Activated naive CD4-positive, alpha-beta T cell treated with Interleukin-2 at 50 U/mL for 16 hours (primary cell): Measurements from ENCODE around the gene SLC4A5.
"Not testable (repeated sequence)": the region's sequence is repeated elsewhere in the genome, so short reads cannot be mapped to it uniquely, and the experiment has no call there.

Experiments used
- DNase-seq: peaks from one replicate; pipeline ENCODE4 v3.0.0-alpha.2; 2020

Gene SLC4A5

GRCh38 chr2:74366036-74366435, 22.8 kb upstream of the SLC4A5 start:
- no peak for DNase-seq

GRCh38 chr2:74364533-74365505, 21.6 kb upstream of the SLC4A5 start:
- no peak for DNase-seq

GRCh38 chr2:74361327-74361726, 18.1 kb upstream of the SLC4A5 start:
- no peak for DNase-seq

GRCh38 chr2:74357627-74358026, 14.4 kb upstream of the SLC4A5 start:
- DNase-seq, result no peak

GRCh38 chr2:74349889-74350288, 6.7 kb upstream of the SLC4A5 start:
- DNase-seq, result no peak

GRCh38 chr2:74347742-74348141, 4.5 kb upstream of the SLC4A5 start:
- no peak for DNase-seq

GRCh38 chr2:74347303-74347702, 4.1 kb upstream of the SLC4A5 start:
- no peak for DNase-seq

- no peak for DNase-seq
These were observed 2.2 kb upstream of the SLC4A5 start for GRCh38 chr2:74345272-74345943.

- DNase-seq, result not testable (repeated sequence)
These were observed 7.0 kb downstream of the SLC4A5 start for GRCh38 chr2:74336227-74336626.

- peak; percentile 73 for DNase-seq
These were observed 8.3 kb downstream of the SLC4A5 start for GRCh38 chr2:74334931-74335333.

GRCh38 chr2:74333896-74334586, 9.2 kb downstream of the SLC4A5 start:
- no peak for DNase-seq

GRCh38 chr2:74333175-74333574, 10.0 kb downstream of the SLC4A5 start:
- DNase-seq, result no peak

- no peak for DNase-seq
These were observed 10.6 kb downstream of the SLC4A5 start for GRCh38 chr2:74332550-74333174.

GRCh38 chr2:74328573-74328972, 14.6 kb downstream of the SLC4A5 start:
- DNase-seq, result no peak

GRCh38 chr2:74328074-74328473, 15.1 kb downstream of the SLC4A5 start:
- DNase-seq, result no peak

GRCh38 chr2:74327627-74328026, 15.6 kb downstream of the SLC4A5 start:
- DNase-seq, result no peak

- DNase-seq, result no peak
These were observed 16.0 kb downstream of the SLC4A5 start for GRCh38 chr2:74327199-74327598.

- no peak for DNase-seq
These were observed 17.4 kb downstream of the SLC4A5 start for GRCh38 chr2:74325815-74326214.

- DNase-seq, result no peak
These were observed 21.5 kb downstream of the SLC4A5 start for GRCh38 chr2:74321737-74322136.

GRCh38 chr2:74317701-74318100, 25.5 kb downstream of the SLC4A5 start:
- DNase-seq, result no peak

GRCh38 chr2:74316627-74317295, 26.5 kb downstream of the SLC4A5 start:
- DNase-seq, result no peak

- no peak for DNase-seq
These were observed 29.1 kb downstream of the SLC4A5 start for GRCh38 chr2:74314107-74314506.
